Measurements from ENCODE around the gene AQP2.
A peak's percentile ranks its signal among the peaks of the same experiment; 100 is the strongest.

AQP2 gene

DNA sequence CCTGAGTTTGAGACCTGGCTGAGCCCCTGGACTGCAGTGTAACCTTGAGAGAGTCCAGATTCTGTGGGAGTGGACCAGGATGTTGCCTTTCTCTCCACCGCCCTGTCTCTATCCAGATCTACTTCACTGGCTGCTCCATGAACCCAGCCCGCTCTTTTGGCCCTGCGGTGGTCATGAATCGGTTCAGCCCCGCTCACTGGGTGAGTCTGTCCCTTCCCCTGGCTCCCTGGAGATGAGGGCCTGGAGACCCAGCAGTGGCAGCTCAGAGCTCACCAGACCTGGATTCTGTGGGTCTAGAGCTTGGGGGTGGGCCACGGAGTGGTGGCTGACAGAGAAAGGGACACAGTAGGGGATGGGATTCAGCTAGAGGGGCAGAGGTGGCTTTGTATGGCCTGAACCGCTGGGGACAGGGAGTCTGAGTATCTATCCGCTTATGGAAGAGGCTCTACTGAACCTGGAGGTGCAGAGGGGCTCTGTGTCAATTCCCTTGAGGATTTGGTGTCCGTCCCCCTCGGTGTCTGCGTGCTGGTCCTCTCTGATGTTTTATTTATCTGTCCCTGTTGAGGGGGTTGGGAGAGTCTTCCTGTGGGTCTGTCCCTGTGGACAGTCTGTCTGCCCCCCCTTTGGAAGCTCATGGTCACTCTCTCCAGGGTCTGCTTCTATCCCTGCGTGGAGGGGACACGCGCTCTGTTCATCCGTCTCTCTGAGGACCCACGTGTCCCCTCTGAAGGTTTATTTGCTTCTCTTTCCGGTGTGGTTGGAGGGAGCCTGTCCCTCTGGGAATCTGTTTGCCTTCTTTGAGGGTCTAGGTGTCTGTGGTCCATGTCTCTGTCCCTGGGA lies 13.7 kb downstream of the AQP2 start:
- H3K9ac ChIP-seq (ENCODE audit: low read length in 5 of 5) = no peak overlapping the region
- peaks cover 21 to 45% (median 27%) of the 10 kb centered on the region in 5 donors for H3K27me3 ChIP-seq (ENCODE audit: control insufficient read depth in 5 of 5, insufficient read depth in 4 of 5, low read length in 5 of 5)
- no peak overlapping the region for H3K27ac ChIP-seq (ENCODE audit: low read depth, low read length)
- H3K4me3 ChIP-seq (ENCODE audit: low read depth in 1 of 5, low read length in 5 of 5) = no peak overlapping the region
- peaks cover 0 to 30% (median 14%) of the 10 kb centered on the region in 5 donors for H3K4me1 ChIP-seq (ENCODE audit: control insufficient read depth in 5 of 5, insufficient read depth in 5 of 5, low read length in 5 of 5)
- no peaks in the 10 kb centered on the region for H3K36me3 ChIP-seq (ENCODE audit: control insufficient read depth in 5 of 5, insufficient read depth in 5 of 5, low read length in 5 of 5)
- no peaks in the 10 kb centered on the region for H3K9me3 ChIP-seq (ENCODE audit: control insufficient read depth in 5 of 5, low read length in 5 of 5)

DNA sequence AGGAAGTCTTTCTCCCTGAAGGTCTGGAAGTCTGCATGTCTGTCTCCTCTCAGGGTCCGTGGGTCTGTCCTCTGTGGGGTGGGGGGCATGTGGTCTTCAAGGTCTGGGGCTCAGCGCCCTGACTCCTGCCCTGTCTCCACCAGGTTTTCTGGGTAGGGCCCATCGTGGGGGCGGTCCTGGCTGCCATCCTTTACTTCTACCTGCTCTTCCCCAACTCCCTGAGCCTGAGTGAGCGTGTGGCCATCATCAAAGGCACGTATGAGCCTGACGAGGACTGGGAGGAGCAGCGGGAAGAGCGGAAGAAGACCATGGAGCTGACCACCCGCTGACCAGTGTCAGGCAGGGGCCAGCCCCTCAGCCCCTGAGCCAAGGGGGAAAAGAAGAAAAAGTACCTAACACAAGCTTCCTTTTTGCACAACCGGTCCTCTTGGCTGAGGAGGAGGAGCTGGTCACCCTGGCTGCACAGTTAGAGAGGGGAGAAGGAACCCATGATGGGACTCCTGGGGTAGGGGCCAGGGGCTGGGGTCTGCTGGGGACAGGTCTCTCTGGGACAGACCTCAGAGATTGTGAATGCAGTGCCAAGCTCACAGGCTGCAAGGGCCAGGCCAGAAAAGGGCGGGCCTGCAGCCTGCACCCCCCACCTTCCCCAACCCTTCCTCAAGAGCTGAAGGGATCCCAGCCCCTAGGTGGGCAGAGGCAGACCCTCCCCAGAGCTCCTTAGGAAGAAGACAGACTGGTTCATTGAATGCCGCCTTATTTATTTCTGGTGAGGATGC lies 14.5 kb downstream of the AQP2 start:
- peaks cover 0 to 22% (median 14%) of the 10 kb centered on the region in 5 donors for H3K4me1 ChIP-seq (ENCODE audit: control insufficient read depth in 5 of 5, insufficient read depth in 5 of 5, low read length in 5 of 5)
- H3K9me3 ChIP-seq (ENCODE audit: control insufficient read depth in 5 of 5, low read length in 5 of 5) = no peaks in the 10 kb centered on the region
- H3K9ac ChIP-seq (ENCODE audit: low read length in 5 of 5) = no peak overlapping the region
- peaks cover 15 to 46% (median 19%) of the 10 kb centered on the region in 5 donors for H3K27me3 ChIP-seq (ENCODE audit: control insufficient read depth in 5 of 5, insufficient read depth in 4 of 5, low read length in 5 of 5)
- H3K4me3 ChIP-seq (ENCODE audit: low read depth in 1 of 5, low read length in 5 of 5) = no peak overlapping the region
- H3K27ac ChIP-seq (ENCODE audit: low read depth, low read length) = no peak overlapping the region
- no peaks in the 10 kb centered on the region for H3K36me3 ChIP-seq (ENCODE audit: control insufficient read depth in 5 of 5, insufficient read depth in 5 of 5, low read length in 5 of 5)

DNA sequence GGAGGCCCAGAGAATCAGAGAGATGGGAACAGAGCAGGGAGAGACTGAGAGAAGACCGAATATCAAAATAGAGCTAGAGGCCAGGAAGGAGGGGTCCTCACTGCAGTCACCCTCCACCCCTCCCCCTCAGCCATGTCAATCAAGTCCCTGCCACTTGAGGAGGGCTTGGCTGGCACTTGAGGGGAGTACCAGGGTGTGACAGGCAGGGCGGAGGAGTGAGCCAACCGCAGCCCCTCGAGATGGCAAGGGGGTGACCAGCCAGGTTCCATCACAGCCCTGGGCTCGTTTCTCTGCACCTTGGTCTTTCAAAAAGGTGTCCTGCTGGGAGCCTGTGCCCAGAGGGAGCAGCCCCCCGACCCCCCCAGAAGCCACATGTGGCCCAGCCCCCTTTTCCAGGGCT lies 15.3 kb downstream of the AQP2 start:
- Histone ChIP-seq H3K36me3 (ENCODE audit: control insufficient read depth in 5 of 5, insufficient read depth in 5 of 5, low read length in 5 of 5) (no peaks in the 10 kb centered on the region), H3K4me1 (ENCODE audit: control insufficient read depth in 5 of 5, insufficient read depth in 5 of 5, low read length in 5 of 5) (peaks cover 0 to 17% (median 14%) of the 10 kb centered on the region in 5 donors), H3K4me3 (ENCODE audit: low read depth in 1 of 5, low read length in 5 of 5) (no peak overlapping the region), H3K9me3 (ENCODE audit: control insufficient read depth in 5 of 5, low read length in 5 of 5) (no peaks in the 10 kb centered on the region), H3K9ac (ENCODE audit: low read length in 5 of 5) (no peak overlapping the region), H3K27me3 (ENCODE audit: control insufficient read depth in 5 of 5, insufficient read depth in 4 of 5, low read length in 5 of 5) (peaks cover 10 to 40% (median 11%) of the 10 kb centered on the region in 5 donors), H3K27ac (ENCODE audit: low read depth, low read length) (no peak overlapping the region)

DNA sequence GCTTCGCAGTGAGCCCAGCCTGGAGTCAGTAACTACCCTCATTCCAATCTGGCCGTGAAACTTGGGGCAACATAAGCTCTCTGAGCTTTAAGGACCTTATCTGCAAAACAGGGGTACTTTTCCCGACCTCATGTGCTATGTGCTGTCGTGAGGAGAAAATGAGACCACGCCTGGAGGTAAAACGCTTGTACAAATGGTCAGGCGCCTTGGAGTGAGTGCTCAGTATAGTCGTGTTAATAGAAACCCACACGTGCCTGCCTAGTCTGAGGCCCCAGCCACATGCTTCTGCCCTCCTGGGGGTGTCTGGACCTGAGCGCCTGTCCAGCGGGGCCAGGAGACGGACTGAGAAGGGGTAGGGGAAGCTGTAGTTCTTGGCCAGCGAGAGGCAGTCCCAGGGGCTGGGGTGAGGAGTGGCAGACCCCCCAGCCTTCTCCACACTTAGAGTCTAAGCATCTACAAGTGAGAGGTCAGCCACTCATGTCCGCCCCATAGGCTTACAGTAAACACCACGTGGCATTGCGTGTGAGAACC lies 16.0 kb downstream of the AQP2 start:
- peaks cover 0 to 14% (median 10%) of the 10 kb centered on the region in 5 donors for H3K4me1 ChIP-seq (ENCODE audit: control insufficient read depth in 5 of 5, insufficient read depth in 5 of 5, low read length in 5 of 5)
- no peak overlapping the region for H3K4me3 ChIP-seq (ENCODE audit: low read depth in 1 of 5, low read length in 5 of 5)
- H3K27me3 ChIP-seq (ENCODE audit: control insufficient read depth in 5 of 5, insufficient read depth in 4 of 5, low read length in 5 of 5) = peaks cover 4 to 36% (median 7%) of the 10 kb centered on the region in 5 donors

DNA sequence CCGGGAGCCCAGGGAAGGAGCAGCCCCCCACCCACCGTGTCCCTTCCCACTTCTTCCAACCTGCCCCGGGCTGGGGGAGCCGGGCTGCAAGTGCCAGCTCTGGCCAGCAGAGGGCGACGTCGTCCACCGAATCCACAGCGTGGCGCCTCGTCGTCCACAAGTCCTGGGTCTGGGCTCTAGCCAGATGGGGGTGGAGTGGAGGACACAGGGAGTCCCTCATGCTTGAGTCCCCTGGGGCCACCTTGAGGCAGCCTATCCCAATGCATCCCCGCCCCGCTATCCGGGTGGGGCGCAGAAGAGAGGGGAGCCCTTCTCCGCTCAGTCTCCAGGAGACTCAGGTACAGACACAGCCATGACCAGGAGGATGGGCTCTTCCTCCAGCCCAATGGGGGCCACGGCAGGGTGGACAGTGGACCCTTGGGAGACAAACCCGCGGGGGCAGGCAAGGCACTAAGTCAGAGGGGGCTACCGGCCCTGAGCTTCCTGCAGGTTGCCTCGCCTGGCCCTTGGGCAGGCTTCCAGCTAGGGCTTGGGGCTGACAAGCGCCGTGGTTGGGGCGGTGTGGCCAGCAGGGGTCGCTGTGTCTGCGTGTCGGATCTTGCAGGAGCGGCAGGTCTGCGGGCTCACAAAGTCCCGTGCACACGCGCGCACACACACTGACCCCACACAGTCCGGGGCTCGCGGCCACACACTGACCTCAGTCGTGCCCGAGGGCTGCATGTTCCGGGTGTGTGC lies 16.7 kb downstream of the AQP2 start:
- H3K27me3 ChIP-seq (ENCODE audit: control insufficient read depth in 5 of 5, insufficient read depth in 4 of 5, low read length in 5 of 5) = peaks cover 4 to 31% (median 7%) of the 10 kb centered on the region in 5 donors

More for the DNA sequence above, 16.0 kb downstream of the AQP2 start:
- Histone ChIP-seq H3K36me3 (ENCODE audit: control insufficient read depth in 5 of 5, insufficient read depth in 5 of 5, low read length in 5 of 5) (no peaks in the 10 kb centered on the region), H3K27ac (ENCODE audit: low read depth, low read length) (no peak overlapping the region), H3K9me3 (ENCODE audit: control insufficient read depth in 5 of 5, low read length in 5 of 5) (no peaks in the 10 kb centered on the region), H3K9ac (ENCODE audit: low read length in 5 of 5) (no peak overlapping the region)

DNA sequence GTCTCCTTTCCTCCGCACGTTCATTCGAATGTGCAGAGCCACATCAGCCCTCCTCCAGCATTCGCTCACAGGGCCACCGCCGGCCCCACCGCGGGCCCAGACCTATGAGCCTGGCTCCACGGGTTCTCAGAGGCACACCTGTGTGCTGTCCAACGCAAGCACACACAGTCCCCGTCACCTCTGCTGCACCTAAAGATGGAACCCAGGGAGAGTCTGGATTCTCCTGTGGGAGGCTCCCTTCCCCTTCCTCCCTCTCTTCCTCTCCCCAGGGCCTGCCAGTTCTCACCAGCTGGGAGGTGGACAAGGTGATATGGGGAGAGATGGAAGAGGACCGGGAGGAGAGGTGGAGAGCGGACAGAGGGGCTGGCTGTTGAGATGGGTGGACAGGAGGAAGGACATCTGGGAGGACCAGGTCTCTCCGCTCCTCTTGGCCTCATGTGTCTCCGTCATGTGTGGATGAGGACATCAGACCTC lies 17.3 kb downstream of the AQP2 start:
- no peak overlapping the region for H3K27ac ChIP-seq (ENCODE audit: low read depth, low read length)

More for the DNA sequence above, 16.7 kb downstream of the AQP2 start:
- no peaks in the 10 kb centered on the region for H3K9me3 ChIP-seq (ENCODE audit: control insufficient read depth in 5 of 5, low read length in 5 of 5)
- H3K4me1 ChIP-seq (ENCODE audit: control insufficient read depth in 5 of 5, insufficient read depth in 5 of 5, low read length in 5 of 5) = peaks cover 0 to 20% (median 10%) of the 10 kb centered on the region in 5 donors
- H3K27ac ChIP-seq (ENCODE audit: low read depth, low read length) = no peak overlapping the region
- H3K4me3 ChIP-seq (ENCODE audit: low read depth in 1 of 5, low read length in 5 of 5) = peak overlapping the region; percentile 35 to 66 (median 46)
- H3K9ac ChIP-seq (ENCODE audit: low read length in 5 of 5) = no peak overlapping the region
- no peaks in the 10 kb centered on the region for H3K36me3 ChIP-seq (ENCODE audit: control insufficient read depth in 5 of 5, insufficient read depth in 5 of 5, low read length in 5 of 5)

DNA sequence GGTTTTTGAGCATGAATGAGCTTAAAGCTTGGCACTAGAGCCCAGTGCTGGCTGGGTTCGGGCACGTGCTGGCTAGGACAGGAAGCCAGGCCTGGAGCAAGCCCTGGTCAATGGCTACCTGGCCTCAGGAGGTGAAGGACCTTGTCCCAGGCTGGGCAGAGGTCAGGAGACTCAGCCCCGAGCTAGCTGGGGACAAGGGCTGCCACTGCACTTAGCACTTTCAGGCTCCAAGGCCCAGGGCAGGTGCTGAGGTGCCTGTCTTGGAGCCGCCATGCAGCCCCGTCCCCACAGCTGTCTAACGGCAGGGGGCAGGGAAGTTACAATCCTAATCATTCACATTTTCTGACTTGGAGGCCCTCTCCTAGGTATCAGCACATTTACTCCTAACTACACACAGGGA lies 17.9 kb downstream of the AQP2 start:
- H3K4me3 ChIP-seq (ENCODE audit: low read depth in 1 of 5, low read length in 5 of 5) = no peak overlapping the region
- H3K9ac ChIP-seq (ENCODE audit: low read length in 5 of 5) = no peak overlapping the region
- peaks cover 2 to 25% (median 7%) of the 10 kb centered on the region in 5 donors for H3K27me3 ChIP-seq (ENCODE audit: control insufficient read depth in 5 of 5, insufficient read depth in 4 of 5, low read length in 5 of 5)
- H3K4me1 ChIP-seq (ENCODE audit: control insufficient read depth in 5 of 5, insufficient read depth in 5 of 5, low read length in 5 of 5) = peaks cover 0 to 24% (median 10%) of the 10 kb centered on the region in 5 donors
- no peaks in the 10 kb centered on the region for H3K9me3 ChIP-seq (ENCODE audit: control insufficient read depth in 5 of 5, low read length in 5 of 5)
- no peaks in the 10 kb centered on the region for H3K36me3 ChIP-seq (ENCODE audit: control insufficient read depth in 5 of 5, insufficient read depth in 5 of 5, low read length in 5 of 5)
- H3K27ac ChIP-seq (ENCODE audit: low read depth, low read length) = no peak overlapping the region

More for the DNA sequence above, 17.3 kb downstream of the AQP2 start:
- Histone ChIP-seq H3K36me3 (ENCODE audit: control insufficient read depth in 5 of 5, insufficient read depth in 5 of 5, low read length in 5 of 5) (no peaks in the 10 kb centered on the region), H3K27me3 (ENCODE audit: control insufficient read depth in 5 of 5, insufficient read depth in 4 of 5, low read length in 5 of 5) (peaks cover 4 to 31% (median 7%) of the 10 kb centered on the region in 5 donors), H3K9ac (ENCODE audit: low read length in 5 of 5) (no peak overlapping the region), H3K9me3 (ENCODE audit: control insufficient read depth in 5 of 5, low read length in 5 of 5) (no peaks in the 10 kb centered on the region), H3K4me3 (ENCODE audit: low read depth in 1 of 5, low read length in 5 of 5) (peak overlapping the region in 4 of 5 donors; percentile 35 to 66 (median 42)), H3K4me1 (ENCODE audit: control insufficient read depth in 5 of 5, insufficient read depth in 5 of 5, low read length in 5 of 5) (peaks cover 0 to 24% (median 10%) of the 10 kb centered on the region in 5 donors)

DNA sequence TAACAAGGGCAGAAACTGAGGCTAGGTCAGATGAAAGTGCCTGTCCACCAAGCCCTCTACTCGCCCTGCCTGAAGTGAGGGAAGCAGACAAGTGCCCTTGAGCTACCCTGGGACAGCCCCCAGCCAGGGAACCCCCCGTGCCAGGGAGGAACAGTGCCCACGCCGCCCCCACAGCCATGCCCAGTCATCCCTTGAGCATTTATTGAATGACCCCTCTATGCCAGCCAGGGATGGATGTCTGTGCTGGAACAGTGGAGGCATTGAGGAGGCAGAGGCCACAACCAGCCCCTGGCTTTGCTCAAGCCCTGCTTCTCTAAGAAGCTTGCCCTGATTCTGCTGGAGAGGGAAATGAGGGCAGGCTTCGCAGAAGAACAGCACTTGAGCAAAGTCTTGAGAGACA lies 18.5 kb downstream of the AQP2 start:
- Histone ChIP-seq H3K4me1 (ENCODE audit: control insufficient read depth in 5 of 5, insufficient read depth in 5 of 5, low read length in 5 of 5) (peaks cover 0 to 25% (median 11%) of the 10 kb centered on the region in 5 donors), H3K27ac (ENCODE audit: low read depth, low read length) (no peak overlapping the region), H3K9ac (ENCODE audit: low read length in 5 of 5) (no peak overlapping the region), H3K4me3 (ENCODE audit: low read depth in 1 of 5, low read length in 5 of 5) (no peak overlapping the region), H3K27me3 (ENCODE audit: control insufficient read depth in 5 of 5, insufficient read depth in 4 of 5, low read length in 5 of 5) (peaks cover 2 to 25% (median 7%) of the 10 kb centered on the region in 5 donors), H3K9me3 (ENCODE audit: control insufficient read depth in 5 of 5, low read length in 5 of 5) (no peaks in the 10 kb centered on the region), H3K36me3 (ENCODE audit: control insufficient read depth in 5 of 5, insufficient read depth in 5 of 5, low read length in 5 of 5) (no peaks in the 10 kb centered on the region)

DNA sequence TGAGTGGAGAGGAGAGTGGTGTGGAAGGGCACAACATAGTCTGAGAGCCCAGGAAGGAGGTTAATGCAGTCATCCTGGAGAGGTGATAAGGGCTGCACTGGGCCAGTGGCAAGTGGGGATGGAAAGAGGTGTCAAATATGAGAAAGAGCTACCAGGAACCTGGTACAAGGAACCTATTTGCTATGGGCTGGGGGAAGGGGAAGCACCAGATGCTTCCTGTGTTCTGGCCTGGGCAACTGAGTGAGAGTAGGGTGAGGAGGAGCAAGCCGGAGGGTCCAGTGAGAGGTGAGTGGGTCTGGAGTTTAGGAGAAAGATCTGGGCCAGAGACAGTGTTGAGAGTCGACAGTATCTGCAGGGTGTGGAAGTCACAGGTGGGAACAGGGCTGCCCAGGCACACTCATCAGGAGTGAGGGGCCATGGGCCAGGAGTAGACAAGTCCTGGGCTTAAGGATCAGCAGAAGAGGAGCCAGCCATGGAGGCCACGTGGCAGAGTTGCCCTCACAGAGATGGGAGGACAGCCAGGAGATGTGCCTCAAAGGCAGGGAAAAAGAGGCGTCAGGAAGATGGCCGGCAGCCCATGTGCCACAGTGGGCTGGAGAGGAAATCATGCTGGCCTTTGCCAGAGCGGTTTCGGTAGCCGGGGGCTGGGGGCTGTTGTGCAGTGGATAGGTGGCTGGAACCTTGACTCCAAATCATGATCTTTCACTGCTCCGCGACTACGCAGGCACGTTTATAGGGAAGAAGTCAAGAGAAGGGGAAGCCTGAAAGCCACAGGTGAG lies 19.3 kb downstream of the AQP2 start:
- no peak overlapping the region for H3K9ac ChIP-seq (ENCODE audit: low read length in 5 of 5)
- H3K4me3 ChIP-seq (ENCODE audit: low read depth in 1 of 5, low read length in 5 of 5) = no peak overlapping the region
- H3K4me1 ChIP-seq (ENCODE audit: control insufficient read depth in 5 of 5, insufficient read depth in 5 of 5, low read length in 5 of 5) = peaks cover 0 to 34% (median 18%) of the 10 kb centered on the region in 5 donors
- no peaks in the 10 kb centered on the region for H3K9me3 ChIP-seq (ENCODE audit: control insufficient read depth in 5 of 5, low read length in 5 of 5)
- peaks cover 0 to 25% (median 6%) of the 10 kb centered on the region in 5 donors for H3K27me3 ChIP-seq (ENCODE audit: control insufficient read depth in 5 of 5, insufficient read depth in 4 of 5, low read length in 5 of 5)
- H3K27ac ChIP-seq (ENCODE audit: low read depth, low read length) = no peak overlapping the region
- H3K36me3 ChIP-seq (ENCODE audit: control insufficient read depth in 5 of 5, insufficient read depth in 5 of 5, low read length in 5 of 5) = no peaks in the 10 kb centered on the region

Measured in subcutaneous abdominal adipose tissue (tissue), 5 donors.